ENCODE measurements around the gene TMEM69. TPM values are rescaled to one million over a fixed set of nuclear protein-coding genes. Genes with fewer than 3 reads are reported as not detected.
"Not testable (repeated sequence)": the region's sequence is repeated elsewhere in the genome, so short reads cannot be mapped to it uniquely, and the experiment has no call there.

Gene TMEM69
- total RNA-seq, 2 donors from 2014 or later: 25.1 to 28.1 TPM

DNA sequence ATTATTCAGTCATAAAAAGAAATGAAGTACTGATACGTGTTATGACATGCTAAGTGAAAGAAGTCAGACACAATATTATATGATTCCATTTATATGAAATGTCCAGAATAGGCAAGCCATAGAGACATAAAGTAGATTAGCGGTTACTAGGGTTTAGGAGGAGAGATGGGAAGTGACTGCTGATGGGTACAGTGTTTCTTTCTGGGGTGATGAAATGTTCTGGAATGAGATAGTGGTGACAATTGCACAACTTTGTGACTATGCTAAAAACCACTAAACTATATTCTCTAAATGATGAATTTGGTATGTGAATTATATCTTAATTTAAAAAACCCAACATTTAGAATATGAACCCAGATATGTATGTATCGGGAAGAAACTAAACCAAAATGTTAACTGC is 34.8 kb downstream of the TMEM69 start:
- Mint-ChIP-seq H3K27me3 (ENCODE audit: insufficient read depth) (no peaks in the 10 kb centered on the region), H3K9me3 (peaks cover 8% of the 10 kb centered on the region), H3K4me1 (no peaks in the 10 kb centered on the region), H3K4me3 (no peak overlapping the region), H3K27ac (no peak overlapping the region), H3K36me3 (ENCODE audit: low read depth) (peaks cover 17% of the 10 kb centered on the region)
- no peaks in the 10 kb centered on the region for H3K4me1 ChIP-seq (ENCODE audit: control insufficient read depth, insufficient read depth, low read length)
- TF ChIP-seq, protein P1, sequence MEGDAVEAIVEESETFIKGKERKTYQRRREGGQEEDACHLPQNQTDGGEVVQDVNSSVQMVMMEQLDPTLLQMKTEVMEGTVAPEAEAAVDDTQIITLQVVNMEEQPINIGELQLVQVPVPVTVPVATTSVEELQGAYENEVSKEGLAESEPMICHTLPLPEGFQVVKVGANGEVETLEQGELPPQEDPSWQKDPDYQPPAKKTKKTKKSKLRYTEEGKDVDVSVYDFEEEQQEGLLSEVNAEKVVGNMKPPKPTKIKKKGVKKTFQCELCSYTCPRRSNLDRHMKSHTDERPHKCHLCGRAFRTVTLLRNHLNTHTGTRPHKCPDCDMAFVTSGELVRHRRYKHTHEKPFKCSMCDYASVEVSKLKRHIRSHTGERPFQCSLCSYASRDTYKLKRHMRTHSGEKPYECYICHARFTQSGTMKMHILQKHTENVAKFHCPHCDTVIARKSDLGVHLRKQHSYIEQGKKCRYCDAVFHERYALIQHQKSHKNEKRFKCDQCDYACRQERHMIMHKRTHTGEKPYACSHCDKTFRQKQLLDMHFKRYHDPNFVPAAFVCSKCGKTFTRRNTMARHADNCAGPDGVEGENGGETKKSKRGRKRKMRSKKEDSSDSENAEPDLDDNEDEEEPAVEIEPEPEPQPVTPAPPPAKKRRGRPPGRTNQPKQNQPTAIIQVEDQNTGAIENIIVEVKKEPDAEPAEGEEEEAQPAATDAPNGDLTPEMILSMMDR (conservative IDR thresholded peaks at IDR 0.05): no peak
- no peak overlapping the region for H3K27ac ChIP-seq (ENCODE audit: low read depth, low read length)
- no peaks in the 10 kb centered on the region for H3K9me3 ChIP-seq (ENCODE audit: control insufficient read depth, low read length)
- H3K9ac ChIP-seq (ENCODE audit: extremely low read depth, low read length, poor library complexity, severe bottlenecking): no peak overlapping the region
- H3K4me3 ChIP-seq (ENCODE audit: low read length): no peak overlapping the region
- DNase-seq: no peak
- peaks cover 7% of the 10 kb centered on the region for H3K36me3 ChIP-seq (ENCODE audit: control insufficient read depth, insufficient read depth, low read length)
- WGBS, 2 experiments (ENCODE audit: insufficient coverage in 1 of 2, insufficient read length in 1 of 2): 93 to 100% methylated on average over 1 to 3 of the region's 3 CpGs
- no peaks in the 10 kb centered on the region for H3K27me3 ChIP-seq (ENCODE audit: control insufficient read depth, insufficient read depth, low read length, poor library complexity, severe bottlenecking)

DNA sequence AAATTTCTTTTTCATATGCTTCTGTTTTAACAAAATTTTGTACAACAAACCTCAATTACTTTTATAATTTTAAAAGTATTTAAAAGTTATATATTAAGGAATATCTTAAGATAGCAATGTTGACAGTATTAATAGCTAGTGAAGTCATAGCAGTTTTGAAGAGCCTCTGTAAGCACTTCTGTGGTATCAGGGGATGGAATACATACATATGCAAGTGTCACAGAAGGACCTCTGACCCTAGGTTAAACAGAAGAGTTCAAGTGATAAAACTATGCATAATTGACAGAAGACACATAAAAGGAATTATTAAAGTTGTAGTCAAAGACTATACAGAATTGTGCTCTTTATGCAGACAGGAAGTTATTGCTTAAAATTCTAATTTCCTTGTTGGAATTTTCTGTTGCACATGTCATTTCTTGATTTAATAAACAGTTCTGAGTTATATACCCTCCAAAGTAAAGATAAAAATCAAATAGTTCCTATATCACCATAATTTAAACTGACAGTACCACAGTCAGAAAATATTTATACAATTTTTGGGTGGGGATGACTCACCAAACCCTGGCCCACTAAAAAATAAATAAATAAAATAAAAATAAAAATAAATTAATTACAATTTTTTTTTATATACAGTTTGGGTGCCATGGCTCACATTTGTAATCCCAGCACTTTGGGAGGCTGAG is 35.4 kb downstream of the TMEM69 start:
- Histone ChIP-seq H3K36me3 (ENCODE audit: control insufficient read depth, insufficient read depth, low read length) (peaks cover 8% of the 10 kb centered on the region), H3K9ac (ENCODE audit: extremely low read depth, low read length, poor library complexity, severe bottlenecking) (no peak overlapping the region), H3K4me1 (ENCODE audit: control insufficient read depth, insufficient read depth, low read length) (no peaks in the 10 kb centered on the region), H3K9me3 (ENCODE audit: control insufficient read depth, low read length) (no peaks in the 10 kb centered on the region), H3K4me3 (ENCODE audit: low read length) (no peak overlapping the region), H3K27ac (ENCODE audit: low read depth, low read length) (no peak overlapping the region), H3K27me3 (ENCODE audit: control insufficient read depth, insufficient read depth, low read length, poor library complexity, severe bottlenecking) (no peaks in the 10 kb centered on the region)
- Mint-ChIP-seq H3K27me3 (ENCODE audit: insufficient read depth) (no peaks in the 10 kb centered on the region), H3K9me3 (peaks cover 8% of the 10 kb centered on the region), H3K4me1 (no peaks in the 10 kb centered on the region), H3K27ac (no peak overlapping the region), H3K36me3 (ENCODE audit: low read depth) (peaks cover 17% of the 10 kb centered on the region), H3K4me3 (no peak overlapping the region)
- TF ChIP-seq, protein P1 (conservative IDR thresholded peaks at IDR 0.05): no peak
- no peak for DNase-seq

DNA sequence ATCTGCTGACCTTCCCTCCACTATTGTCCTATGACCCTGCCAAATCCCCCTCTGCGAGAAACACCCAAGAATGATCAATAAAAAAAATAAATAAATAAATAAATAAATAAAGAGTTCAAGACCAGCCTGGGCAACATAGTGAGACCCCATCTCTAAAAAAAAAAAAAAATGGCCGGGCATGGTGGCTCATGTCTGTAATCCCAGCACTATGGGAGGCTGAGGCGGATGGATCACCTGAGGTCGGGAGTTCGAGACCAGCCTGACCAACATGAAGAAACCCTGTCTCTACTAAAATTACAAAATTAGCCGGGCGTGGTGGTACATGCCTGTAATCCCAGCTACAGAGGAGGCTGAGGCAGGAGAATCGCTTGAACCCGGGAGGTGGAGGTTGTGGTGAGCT is 38.0 kb downstream of the TMEM69 start:
- not testable (repeated sequence) for H3K4me3 Mint-ChIP-seq; H3K27ac ChIP-seq (ENCODE audit: low read depth, low read length); H3K9me3 Mint-ChIP-seq; H3K27me3 ChIP-seq (ENCODE audit: control insufficient read depth, insufficient read depth, low read length, poor library complexity, severe bottlenecking); H3K9me3 ChIP-seq (ENCODE audit: control insufficient read depth, low read length); H3K4me1 ChIP-seq (ENCODE audit: control insufficient read depth, insufficient read depth, low read length); DNase-seq; H3K4me3 ChIP-seq (ENCODE audit: low read length); H3K27me3 Mint-ChIP-seq (ENCODE audit: insufficient read depth); H3K4me1 Mint-ChIP-seq; H3K9ac ChIP-seq (ENCODE audit: extremely low read depth, low read length, poor library complexity, severe bottlenecking); H3K27ac Mint-ChIP-seq
- peaks cover 17% of the 10 kb centered on the region for H3K36me3 Mint-ChIP-seq (ENCODE audit: low read depth)
- H3K36me3 ChIP-seq (ENCODE audit: control insufficient read depth, insufficient read depth, low read length): peaks cover 13% of the 10 kb centered on the region
- WGBS, 2 experiments (ENCODE audit: insufficient coverage in 1 of 2, insufficient read length in 1 of 2): 94 to 100% methylated on average over 4 to 8 of the region's 9 CpGs

Data from endodermal cell (in vitro differentiated cells).